HG03521 (cell line): ENCODE results near the gene ALOX5AP.
A peak's percentile ranks its signal among the peaks of the same experiment; 100 is the strongest.

ENCODE experiments used
- ATAC-seq: cut with Tn5 transposase; IDR thresholded peaks from one replicate; pipeline ENCODE4 v1.9.1; 2021; ENCODE audit warnings: mild to moderate bottlenecking, moderate library complexity; ENCODE audit not compliant: unreplicated experiment

Gene ALOX5AP

GRCh38 chr13:30792285-30793000 lies 57.1 kb downstream of the ALOX5AP start:
- ATAC-seq = no peak

- no peak for ATAC-seq
Observed at GRCh38 chr13:30796132-30796572, 60.8 kb downstream of the ALOX5AP start.

GRCh38 chr13:30796631-30797601 lies 61.6 kb downstream of the ALOX5AP start:
- no peak for ATAC-seq

GRCh38 chr13:30797847-30798535 lies 62.6 kb downstream of the ALOX5AP start:
- ATAC-seq = no peak

GRCh38 chr13:30798776-30799355 lies 63.5 kb downstream of the ALOX5AP start:
- no peak for ATAC-seq

GRCh38 chr13:30799356-30799824 lies 64.0 kb downstream of the ALOX5AP start:
- ATAC-seq = no peak

- ATAC-seq = no peak
Observed at GRCh38 chr13:30800107-30800506, 64.8 kb downstream of the ALOX5AP start.

- peak; percentile 10 for ATAC-seq
Observed at GRCh38 chr13:30802501-30802900, 67.2 kb downstream of the ALOX5AP start.

GRCh38 chr13:30802953-30803478 lies 67.7 kb downstream of the ALOX5AP start:
- peak; percentile 80 for ATAC-seq

GRCh38 chr13:30803749-30804148 lies 68.4 kb downstream of the ALOX5AP start:
- no peak for ATAC-seq

GRCh38 chr13:30804474-30804873 lies 69.1 kb downstream of the ALOX5AP start:
- ATAC-seq = no peak

- ATAC-seq = no peak
Observed at GRCh38 chr13:30805132-30805537, 69.8 kb downstream of the ALOX5AP start.

- ATAC-seq = no peak
Observed at GRCh38 chr13:30805603-30806011, 70.3 kb downstream of the ALOX5AP start.

GRCh38 chr13:30806784-30807183 lies 71.4 kb downstream of the ALOX5AP start:
- ATAC-seq = no peak

GRCh38 chr13:30807392-30807791 lies 72.0 kb downstream of the ALOX5AP start:
- no peak for ATAC-seq

GRCh38 chr13:30808600-30808999 lies 73.3 kb downstream of the ALOX5AP start:
- no peak for ATAC-seq

GRCh38 chr13:30809787-30810186 lies 74.4 kb downstream of the ALOX5AP start:
- no peak for ATAC-seq

- ATAC-seq = no peak
Observed at GRCh38 chr13:30810261-30810701, 74.9 kb downstream of the ALOX5AP start.

GRCh38 chr13:30810801-30811200 lies 75.5 kb downstream of the ALOX5AP start:
- ATAC-seq = no peak
